Stimulated activated CD4-positive, alpha-beta T cell treated with anti-CD3 and anti-CD28 coated beads, Interleukin-1b, Interleukin-23, amount 100 ng/mL, for 24 hours (primary cell): ENCODE measurements around the gene PTGDS.

ENCODE experiments used
- DNase-seq, 4 experiments: peaks; one replicate each; pipeline ENCODE4 v3.0.0-alpha.2; 2020; ENCODE audit warnings: low read depth in 4 of 4, low spot score in 1 of 4

The PTGDS gene

GRCh38 chr9:137007816-137008270 is 30.5 kb downstream of the PTGDS start:
- no peak for DNase-seq

- DNase-seq: no peak
Observed at GRCh38 chr9:137008312-137008711, 31.0 kb downstream of the PTGDS start.

GRCh38 chr9:137009217-137009616 is 31.9 kb downstream of the PTGDS start:
- no peak for DNase-seq

GRCh38 chr9:137009938-137010732 is 32.8 kb downstream of the PTGDS start:
- DNase-seq: no peak

GRCh38 chr9:137011156-137011555 is 33.9 kb downstream of the PTGDS start:
- no peak for DNase-seq

GRCh38 chr9:137011907-137012675 is 34.8 kb downstream of the PTGDS start:
- no peak for DNase-seq

- no peak for DNase-seq
Observed at GRCh38 chr9:137012694-137013570, 35.6 kb downstream of the PTGDS start.

GRCh38 chr9:137013571-137013940 is 36.3 kb downstream of the PTGDS start:
- DNase-seq: no peak

- no peak for DNase-seq
Observed at GRCh38 chr9:137014166-137014565, 36.9 kb downstream of the PTGDS start.

GRCh38 chr9:137014776-137015539 is 37.7 kb downstream of the PTGDS start:
- DNase-seq: no peak

GRCh38 chr9:137015540-137015930 is 38.2 kb downstream of the PTGDS start:
- no peak for DNase-seq

- DNase-seq: no peak
Observed at GRCh38 chr9:137015976-137016375, 38.7 kb downstream of the PTGDS start.

GRCh38 chr9:137016436-137016835 is 39.1 kb downstream of the PTGDS start:
- no peak for DNase-seq

- DNase-seq: no peak
Observed at GRCh38 chr9:137017071-137017470, 39.8 kb downstream of the PTGDS start.

- no peak for DNase-seq
Observed at GRCh38 chr9:137017791-137018497, 40.6 kb downstream of the PTGDS start.

- no peak for DNase-seq
Observed at GRCh38 chr9:137018761-137019559, 41.7 kb downstream of the PTGDS start.

GRCh38 chr9:137019891-137020683 is 42.8 kb downstream of the PTGDS start:
- no peak for DNase-seq

GRCh38 chr9:137020771-137021567 is 43.7 kb downstream of the PTGDS start:
- DNase-seq: no peak
